HG03025 (cell line): ENCODE measurements around the gene IRX2.

Experiments
- ATAC-seq: cut with Tn5 transposase; IDR thresholded peaks from one replicate; pipeline ENCODE4 v1.9.1; 2021; ENCODE audit warnings: mild to moderate bottlenecking, moderate library complexity; ENCODE audit not compliant: unreplicated experiment, low FRiP score

The IRX2 gene

DNA sequence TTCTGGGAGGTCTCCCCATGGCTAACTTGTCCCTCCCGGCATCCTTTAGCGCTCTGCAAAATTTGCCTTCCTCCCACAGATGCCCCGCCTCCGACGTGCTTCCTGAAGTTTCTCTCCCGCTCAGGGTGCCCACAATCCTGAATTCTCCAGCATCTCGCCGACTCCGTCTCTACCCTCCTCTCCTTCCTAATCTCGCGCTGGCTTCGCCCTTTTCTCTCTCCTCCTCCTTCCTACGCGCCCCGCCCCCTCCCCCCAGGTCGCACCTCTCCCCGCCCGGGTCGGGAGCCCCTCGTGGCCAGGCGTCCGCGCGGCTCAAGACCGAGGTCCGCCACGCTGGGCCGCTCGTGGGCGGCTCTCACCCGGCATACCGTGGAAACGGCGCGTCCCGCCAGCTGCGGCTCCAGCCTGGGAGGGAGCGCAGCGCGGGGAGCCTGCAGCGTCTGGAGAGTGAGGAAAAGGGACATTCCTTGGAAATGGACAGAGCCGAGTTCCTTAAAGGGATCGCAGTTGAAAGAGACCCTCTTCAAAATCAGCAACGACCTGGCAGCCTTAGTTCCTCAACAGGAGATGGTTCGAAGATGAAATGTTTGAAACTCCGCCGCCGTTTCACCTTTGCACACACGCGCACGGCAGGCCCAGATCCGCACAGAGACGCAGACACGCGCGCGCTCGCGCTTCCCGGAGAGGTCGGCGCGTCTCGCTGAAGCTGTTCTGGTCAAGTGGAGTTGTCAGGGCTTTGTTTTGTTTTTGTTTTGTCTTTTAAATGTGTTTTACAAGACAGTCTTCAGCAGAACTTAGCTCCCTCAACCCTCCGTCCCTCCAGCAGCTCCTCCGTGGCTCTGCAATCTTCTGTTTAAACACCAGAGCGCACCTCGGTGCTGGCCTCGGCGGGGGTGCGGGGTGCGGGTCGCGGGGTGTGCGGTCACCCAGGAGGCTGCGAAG is 5.0 kb upstream of the IRX2 start:
- ATAC-seq: no peak

DNA sequence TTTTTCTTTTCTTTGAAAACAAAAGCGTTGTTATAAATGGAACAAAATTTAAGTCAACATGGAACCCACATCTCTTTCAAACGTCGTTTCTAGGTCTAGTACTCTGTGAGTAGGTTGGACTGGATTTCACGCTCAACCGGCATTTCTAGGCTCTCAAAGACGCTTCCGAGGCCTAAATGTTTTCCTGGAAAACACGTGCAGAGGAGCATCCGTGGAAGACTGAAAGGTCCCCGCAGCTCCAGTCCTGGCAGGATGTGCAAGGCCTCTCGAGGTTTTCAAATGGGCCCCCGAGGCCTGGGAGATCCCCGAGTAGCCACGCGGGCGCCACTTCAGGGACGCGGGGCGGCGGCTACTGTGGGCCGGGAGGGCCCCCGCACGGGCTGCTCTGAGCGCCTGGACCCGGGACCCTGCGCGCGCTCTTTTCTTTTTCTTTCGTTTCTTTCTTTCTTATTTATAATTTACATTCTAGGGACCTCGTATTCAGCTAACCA is 4.2 kb upstream of the IRX2 start:
- no peak for ATAC-seq

DNA sequence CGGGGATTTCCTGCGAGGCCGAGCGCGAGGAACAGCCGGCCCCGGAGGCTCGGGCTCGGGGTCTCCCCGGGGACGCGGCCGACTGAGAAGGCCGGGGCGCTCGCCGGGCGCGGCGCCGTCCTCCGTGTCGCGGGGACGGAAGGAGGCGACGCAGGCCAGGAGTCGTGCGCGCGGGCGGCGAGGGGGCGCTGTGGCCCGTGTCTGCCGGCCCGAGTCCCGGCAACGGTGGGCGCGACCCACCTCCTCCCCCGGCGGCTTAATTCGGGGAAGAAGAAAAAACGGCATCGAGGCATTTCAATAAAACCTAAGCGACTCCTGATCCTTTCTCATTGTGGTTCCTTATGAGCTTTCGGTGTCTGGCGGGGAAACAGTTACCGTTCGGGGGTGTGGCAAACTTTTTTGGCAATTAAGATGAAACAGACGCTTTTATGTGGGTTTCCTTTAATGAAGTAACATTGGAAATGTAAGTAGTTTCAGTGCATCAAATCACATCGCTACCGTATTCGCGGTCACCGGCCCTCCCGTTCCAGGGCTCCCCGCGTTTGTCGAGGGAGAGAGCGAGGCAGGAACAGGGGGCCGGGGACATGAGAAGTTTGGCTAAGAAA is 3.7 kb upstream of the IRX2 start:
- no peak for ATAC-seq

DNA sequence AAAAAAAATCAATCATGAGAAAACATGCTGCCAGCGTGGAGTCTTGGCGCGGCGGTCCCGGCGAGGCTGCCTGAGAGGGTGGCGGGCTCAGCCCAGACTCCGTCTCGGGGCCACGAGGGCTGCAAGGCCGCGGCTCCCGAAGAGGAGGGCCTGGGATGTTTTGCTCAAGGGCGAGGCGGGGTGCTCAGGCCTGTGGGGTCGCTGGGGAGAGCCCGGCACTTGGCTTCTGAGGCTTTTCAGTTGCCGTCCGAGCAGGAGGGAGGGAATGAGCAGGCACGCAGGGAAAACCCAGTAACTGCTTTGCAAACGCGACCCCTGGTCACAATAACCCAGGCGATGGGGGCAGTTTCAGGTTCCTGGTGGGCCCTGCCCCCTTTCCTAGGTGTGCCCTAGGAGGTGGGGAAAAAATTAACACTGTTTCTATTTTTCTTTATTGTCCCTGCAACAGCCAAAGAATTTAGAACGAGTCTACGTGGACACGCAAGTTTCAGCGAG is 3.2 kb upstream of the IRX2 start:
- ATAC-seq: no peak

DNA sequence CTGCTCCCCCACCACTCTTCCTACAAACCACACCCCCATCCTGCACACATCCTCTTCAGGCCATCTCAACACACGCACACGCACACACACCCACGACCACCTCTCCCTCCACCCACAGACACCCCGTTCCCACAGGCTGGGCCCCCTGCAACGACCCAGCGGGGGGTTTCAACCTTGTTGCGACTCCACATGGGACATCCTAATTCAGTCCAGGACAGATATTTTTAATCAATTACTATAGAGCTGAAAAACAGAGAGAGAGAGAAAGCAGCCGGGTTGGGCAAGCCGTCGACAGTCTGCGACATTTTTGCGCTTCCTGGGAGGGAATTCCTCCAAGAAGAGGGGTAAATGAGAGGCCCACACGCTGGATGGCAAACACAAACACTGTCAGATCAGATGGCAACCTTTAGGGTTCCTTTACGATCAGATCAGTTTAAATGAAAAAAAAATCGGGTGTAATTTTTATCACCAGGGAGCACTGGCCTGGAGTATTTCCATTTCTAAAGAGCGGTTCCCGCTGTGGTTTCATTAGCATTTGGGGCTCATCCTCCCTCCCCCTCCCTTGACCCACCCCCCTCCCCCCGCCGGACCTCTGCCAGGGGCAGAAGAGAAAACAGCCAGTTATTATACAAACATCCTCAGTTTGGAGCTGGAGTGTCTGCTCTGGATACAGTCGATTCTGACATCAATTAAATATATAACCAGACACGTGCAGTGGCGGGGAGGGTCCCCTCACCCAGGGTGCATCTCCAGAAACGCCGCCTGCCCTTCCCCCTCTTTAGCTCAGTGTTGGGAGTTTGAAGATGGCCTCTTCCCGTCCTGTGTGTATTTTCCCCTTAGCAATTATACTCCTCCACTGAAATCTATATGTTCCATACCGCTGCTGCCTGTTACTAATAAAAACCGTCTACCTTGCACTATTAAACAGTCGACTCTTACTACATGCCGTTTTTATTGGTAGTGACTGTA is 2.3 kb upstream of the IRX2 start:
- no peak for ATAC-seq

DNA sequence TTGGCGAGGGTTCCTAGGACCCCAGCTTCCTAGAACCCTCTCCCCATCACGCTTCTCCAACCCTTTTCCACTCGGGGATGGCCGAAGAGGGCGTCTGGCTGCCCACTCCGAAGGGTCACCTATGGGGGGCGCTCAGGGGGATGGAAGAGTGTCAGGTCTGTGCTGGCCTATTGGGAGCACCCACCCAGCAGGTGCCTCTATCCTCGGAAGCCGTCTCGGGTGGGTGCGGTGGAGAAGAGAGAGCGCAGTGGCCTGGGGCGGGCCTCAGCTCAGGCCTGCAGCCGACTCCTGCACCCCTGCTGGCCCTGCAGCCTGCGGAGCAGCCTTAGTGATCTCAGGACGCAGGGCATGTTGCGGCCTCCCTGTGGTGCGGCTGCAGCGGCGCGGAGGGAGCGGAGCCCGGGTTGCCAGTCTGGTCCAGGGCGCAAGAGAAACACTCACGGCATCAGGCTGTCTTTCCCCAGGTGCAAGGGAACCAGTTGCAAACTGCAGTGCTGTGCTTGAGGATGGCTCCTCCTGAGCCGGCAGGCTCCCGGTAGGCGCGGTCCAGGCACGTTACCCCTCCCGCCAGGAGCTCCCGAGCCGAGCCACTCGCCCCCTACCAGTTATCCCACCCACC is 1.5 kb upstream of the IRX2 start:
- ATAC-seq: no peak

DNA sequence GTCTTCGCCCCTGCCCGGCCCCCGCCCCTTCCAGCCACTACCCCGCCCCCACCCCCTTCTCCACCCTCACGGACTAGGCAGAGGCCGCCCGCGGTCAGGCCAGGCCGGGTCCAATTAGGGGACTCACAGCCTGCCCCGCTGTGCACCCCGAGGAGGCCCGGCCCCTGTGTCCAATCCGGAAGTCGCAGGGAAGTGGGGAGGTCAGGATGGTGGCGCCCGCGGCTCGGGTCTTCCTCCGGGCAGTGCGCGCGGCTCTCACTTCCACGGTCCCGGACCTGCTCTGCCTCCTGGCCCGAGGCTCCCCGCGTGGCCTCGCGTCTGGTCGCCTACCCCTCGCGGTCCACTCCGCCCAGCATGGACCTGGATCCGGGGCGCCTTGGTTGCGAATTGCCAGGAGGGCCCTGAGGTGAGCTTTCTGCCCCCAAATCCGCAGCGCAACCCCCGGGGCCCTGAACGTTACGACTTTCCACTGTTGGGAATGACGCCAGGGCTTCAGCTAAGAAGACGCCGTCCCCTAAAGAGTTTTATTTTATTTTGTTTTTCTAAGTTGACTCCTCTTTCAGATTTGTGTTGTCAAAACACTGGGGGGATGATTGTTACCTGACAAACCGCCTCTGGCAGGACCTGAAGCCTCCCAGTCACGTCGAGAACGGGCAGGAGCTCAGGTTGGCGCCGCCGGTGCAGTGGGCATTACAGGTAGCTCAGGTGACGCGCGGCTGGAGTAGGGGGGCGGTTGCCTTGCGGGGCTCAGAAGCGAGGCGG is 763 bp upstream of the IRX2 start:
- ATAC-seq: no peak

DNA sequence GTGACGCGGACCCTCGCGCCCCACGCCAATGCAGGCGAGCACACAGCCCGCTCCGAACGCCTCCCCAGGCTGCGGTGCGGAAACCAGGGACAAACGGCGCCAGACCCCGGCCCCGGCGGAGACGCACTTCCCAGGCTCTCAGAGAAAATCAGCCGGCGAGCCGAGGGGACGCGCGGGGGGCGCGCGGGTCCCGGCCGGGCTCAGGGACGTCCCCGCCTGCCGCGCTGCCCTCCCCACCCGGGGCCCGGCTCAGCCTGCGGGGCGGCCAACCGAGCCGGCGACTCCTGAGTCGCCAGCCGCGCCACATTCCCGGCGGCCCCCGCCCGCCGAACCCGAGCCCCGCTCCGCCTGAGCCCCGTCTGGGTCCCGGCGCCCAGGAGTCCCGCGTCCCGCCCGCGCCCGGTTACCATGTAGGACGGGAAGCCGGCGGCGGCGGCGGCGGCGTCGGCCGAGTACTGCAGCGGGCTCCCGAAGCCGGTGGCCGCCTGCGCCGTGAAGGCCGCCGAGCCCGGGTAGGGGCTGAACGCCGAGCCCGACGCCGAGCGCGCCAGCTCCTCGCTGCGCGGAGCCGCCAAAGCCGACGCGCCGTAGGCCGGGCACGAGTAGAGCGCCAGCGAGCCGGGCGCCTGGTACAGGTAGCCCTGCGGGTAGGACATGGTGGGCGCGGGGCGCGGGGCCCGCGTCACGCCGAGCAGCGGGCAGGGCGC is 566 bp downstream of the IRX2 start:
- ATAC-seq: no peak

DNA sequence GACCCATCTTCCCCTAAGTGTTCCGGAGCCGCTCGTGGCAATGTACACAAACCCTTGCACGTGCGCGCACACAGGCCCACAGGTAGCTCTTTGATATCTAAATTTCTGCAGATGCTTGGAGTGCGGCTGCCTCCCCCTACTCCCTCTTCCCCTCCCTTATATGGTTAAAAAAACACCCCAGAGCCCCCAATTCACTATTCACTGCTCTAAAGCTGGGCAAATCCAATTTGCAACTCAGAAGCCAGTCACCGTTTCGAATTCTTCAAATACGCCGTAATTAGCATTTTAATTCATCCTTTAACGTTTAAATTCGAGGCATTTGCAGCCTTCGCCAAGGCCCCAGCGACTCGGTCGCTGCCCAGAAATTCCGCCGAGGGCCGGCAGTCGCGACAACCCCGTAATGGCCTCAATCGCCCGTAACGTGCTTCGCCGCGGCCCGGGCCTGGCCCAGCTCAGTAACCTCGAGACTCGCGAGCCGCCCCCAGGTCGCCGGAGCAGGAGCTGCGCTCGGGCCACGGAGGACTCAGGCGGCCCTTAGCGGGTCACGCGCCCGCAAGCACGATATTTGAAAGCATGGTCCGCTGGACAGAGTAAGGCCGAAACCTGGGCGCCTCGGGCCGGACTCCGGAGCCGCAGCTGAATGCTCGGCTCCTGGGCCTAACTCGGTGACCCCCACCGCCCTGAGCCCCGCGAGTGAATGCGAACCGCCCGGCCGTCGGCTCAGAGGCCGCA is 1.3 kb downstream of the IRX2 start:
- ATAC-seq: no peak

DNA sequence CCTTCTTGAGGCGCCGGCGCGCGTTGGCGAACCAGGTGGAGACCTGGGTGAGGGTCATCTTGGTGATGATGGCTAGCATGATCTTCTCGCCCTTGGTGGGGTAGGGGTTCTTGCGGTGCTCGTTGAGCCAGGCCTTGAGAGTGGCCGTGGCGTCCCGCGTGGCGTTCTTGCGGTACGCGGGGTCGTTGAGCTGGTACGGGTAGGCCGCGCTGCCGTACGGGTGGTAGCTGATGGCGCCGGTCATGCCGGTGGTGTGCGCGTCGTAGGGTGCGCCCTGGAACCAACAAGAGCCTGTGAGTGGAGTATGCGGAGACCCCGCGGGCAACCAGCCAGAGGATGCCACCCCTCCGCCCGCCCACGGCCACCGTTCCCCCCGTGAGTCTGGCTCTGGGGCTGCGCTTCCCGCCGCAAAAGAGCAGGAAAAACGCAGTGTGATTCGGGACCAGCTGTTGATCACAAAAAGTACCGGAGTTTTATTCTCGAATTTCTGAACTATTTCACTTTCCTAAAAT is 1.9 kb downstream of the IRX2 start:
- ATAC-seq: no peak

DNA sequence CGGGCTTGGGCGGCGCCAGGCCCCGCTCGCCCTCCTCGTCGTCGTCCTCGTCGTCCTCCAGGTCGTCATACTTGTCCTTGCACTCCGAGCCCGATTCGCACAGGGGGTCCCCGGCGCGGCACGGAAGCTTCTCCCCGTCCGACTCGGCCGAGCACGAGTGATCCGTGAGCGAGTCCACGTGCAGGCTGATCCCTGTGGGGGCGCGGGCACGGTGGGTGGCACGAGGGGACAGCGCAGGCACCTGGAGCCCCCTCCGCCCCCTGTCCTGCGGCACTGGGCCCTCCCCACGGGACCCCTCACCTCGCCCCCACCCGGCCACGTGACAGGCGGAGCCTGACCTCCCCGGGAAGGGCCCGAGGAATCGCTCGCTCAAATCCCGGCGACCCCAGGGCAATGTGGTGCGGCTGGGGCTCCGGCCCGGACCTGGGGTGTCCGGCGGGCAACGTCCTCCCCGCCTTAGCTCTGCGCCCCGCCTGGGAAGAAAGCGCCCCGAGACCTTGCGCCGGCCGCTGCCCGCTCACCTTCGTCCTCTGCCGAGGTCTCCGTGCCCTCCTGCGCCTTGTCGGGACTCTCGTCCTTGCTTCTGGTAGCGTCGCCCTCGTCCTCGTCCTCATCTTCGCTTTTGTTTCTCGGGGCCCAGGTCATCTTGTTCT is 2.5 kb downstream of the IRX2 start:
- no peak for ATAC-seq

DNA sequence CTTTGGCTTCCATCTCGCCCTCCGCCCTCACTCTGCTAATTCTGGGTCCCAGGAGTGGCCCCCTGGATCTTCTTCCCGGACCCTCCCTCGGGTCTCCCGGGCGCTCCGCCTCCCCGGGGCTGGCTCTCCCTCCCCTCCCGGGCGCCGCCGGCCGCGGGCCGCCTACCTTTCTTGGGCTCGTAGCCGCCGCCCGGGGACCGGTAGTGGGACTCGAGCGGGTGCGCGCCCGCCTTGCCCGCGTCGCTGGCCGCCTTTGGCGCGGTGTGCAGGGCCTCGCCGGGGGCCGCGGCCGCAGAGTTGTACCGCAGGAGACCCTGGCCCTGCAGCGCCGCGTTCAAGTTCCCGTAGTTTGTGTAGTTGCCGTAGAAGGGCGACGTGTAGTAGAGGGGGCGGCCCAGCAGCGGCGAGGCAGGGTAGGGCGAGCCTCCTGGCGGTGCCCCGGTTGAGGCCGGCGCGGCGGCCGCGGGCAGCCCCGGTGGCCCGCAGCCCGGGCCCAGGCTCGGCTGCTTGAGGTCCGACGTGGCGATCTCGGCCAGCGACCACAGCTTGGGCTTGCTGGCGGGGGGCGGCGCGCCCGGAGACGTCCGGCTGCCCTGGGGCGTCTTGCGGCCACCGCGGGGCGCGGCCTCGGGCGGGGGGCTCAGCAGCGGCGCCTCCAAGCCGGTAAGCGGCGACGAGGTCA is 3.2 kb downstream of the IRX2 start:
- ATAC-seq: no peak

DNA sequence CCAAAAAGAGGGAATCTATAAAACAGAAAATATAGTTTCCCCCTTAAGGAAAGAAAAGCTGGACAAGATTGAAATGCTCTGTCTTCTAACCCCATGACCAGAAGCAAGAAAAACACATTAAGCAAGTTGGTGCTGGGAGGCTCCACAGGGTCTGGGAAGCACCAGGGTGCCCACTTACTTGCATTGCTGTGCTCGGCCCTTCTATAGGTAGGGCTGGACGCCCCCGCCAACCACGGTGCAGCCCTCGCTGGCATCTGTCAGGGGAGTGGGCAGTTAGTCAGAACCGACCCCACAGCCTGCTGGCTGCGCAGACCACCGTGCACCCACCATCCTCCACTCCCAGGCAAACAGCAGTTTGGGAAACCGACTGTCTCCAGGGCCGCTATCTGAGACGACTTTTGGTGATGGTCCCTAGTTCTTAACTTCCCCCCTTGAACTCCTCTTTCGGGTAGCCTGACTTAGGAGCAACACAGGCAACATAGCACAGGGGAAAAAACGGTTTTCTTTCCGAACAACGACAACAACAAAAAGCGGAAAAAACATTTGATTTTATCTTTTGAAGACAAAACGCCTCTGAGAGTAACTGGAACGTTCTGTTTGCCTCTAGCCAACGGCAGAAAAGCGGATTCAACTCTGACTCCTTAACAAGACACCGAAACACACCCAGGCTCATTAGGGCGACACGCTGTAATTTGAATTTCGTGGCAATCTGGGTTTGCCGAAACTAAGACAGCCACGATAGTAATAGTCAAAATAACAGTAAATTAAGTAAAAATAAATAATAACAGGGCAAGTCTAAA is 3.9 kb downstream of the IRX2 start:
- ATAC-seq: no peak

DNA sequence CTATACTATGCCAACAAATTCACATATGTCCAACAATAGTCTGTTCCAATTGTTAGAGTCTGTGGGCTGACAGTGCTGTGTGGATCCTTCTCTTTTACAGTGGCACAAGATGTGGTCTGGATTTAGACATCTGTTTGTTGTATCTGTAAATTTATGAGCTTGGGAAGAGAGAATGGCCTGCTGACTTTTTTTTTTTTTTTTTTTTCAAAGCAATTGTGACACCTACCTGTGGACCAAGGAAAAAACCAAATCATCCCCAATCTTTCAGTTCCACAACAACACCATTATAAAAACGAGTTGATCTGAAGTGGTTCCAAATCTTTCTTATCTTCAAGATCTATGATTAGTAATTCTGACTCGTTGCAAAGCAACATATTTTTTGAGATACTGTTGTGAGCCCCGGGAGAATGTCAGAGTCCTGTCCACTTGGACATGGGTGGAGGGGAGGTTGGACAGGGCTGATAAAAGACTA is 4.9 kb downstream of the IRX2 start:
- ATAC-seq: no peak

DNA sequence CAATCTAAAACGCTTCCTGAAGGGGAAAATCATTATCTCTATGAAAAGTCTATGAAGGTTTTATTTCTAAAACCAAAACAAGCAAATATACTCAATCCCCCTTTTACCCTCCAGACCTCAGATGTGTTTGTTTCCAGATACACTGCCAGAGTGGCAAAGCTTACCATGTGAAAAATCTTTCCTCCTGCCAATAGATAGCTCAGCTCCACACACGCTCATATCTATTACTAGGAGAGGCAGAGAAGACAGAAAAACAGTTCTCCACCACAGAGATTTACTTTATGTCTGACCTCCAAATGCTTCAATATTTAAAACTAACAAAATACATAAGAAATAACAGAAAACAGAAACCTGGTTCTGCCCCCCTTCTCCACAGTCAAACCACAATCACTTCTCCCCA is 7.0 kb downstream of the IRX2 start:
- ATAC-seq: no peak
